Heart right ventricle (tissue), 16 donors: Measurements from ENCODE around the gene CDC42EP5. TPM values are rescaled to one million over a fixed set of nuclear protein-coding genes. Genes with fewer than 3 reads are reported as not detected.

Experiments
- ATAC-seq, 8 donors: fragments of 200-7000 bp; cut with Tn5 transposase; one replicate each; pipeline ENCODE4 v1.9.1; 2020; ENCODE audit warnings: mild to moderate bottlenecking in 8 of 8, moderate library complexity in 8 of 8, moderate number of reproducible peaks in 1 of 8
- DNase-seq, 2 donors: peaks; one replicate each; pipeline ENCODE4 v3.0.0-alpha.2; 2020
- H3K27ac ChIP-seq, 10 donors: fragments of 200-600 bp; sonication (generic) in 2 of 10; one replicate each; pipeline versions ENCODE4 v1.5.0 to v1.8.0; 2020 to 2022; ENCODE audit warnings: mild to moderate bottlenecking in 3 of 10
- H3K27me3 ChIP-seq, 7 donors: fragments of 200-600 bp; one replicate each; pipeline ENCODE4 v1.8.0; 2021 to 2022; ENCODE audit warnings: mild to moderate bottlenecking in 2 of 7
- H3K36me3 ChIP-seq, 9 donors: fragments of 200-600 bp; sonication (generic) in 1 of 9; one replicate each; pipeline versions ENCODE4 v1.5.0 to v1.8.0; 2020 to 2022; ENCODE audit warnings: mild to moderate bottlenecking in 2 of 9
- H3K4me1 ChIP-seq, 9 donors: fragments of 200-600 bp; sonication (generic) in 1 of 9; one replicate each; pipeline versions ENCODE4 v1.5.0 to v1.8.0; 2020 to 2022; ENCODE audit warnings: mild to moderate bottlenecking in 4 of 9
- H3K4me3 ChIP-seq, 10 donors: fragments of 200-600 bp; sonication (generic) in 2 of 10; one replicate each; pipeline versions ENCODE4 v1.5.0 to v1.8.0; 2020 to 2022; ENCODE audit warnings: mild to moderate bottlenecking in 7 of 10, moderate library complexity in 2 of 10
- H3K9me3 ChIP-seq, 11 donors: fragments of 200-600 bp in 10 of 11; sonication (generic) in 2 of 11; one replicate each; pipeline versions ENCODE4 v1.5.0 to v1.8.0; 2013 to 2022; ENCODE audit warnings: mild to moderate bottlenecking in 2 of 11, control low read depth in 1 of 11, moderate library complexity in 1 of 11
- WGBS, 2 donors: extraction: QIAGEN DNeasy Blood & Tissue Kit; methylation state at CpG; one replicate each; pipeline ENCODE4 v1.1.7; 2013; ENCODE audit warnings: inconsistent platforms in 1 of 2; 5-methylcytosine and 5-hydroxymethylcytosine counted together
- intact Hi-C, 10 donors: fragments of 100-400 bp; cut with DNase I; formaldehyde crosslinking; loops; one replicate each; pipeline versions ENCODE4 v1.11.1 to v1.14.2; 2022
- polyA plus RNA-seq, 2 donors: library from polyadenylated mRNA; stranded (reverse); fragments of 200-250 nt; gene quantifications; one replicate each; pipeline ENCODE4 v1.2.3, GENCODE V29; 2013
- total RNA-seq, 10 donors: library from RNA; stranded (reverse); fragmentation: NEBNext Ultra II Directional in 3 of 10; extraction: Animal tissue kit (Norgen Biotek cat#: 25700) in 3 of 10; gene quantifications; one replicate each; pipeline versions ENCODE4 v1.2.1 to v1.2.4, GENCODE V29; 2021 to 2023
- TF ChIP-seq, protein P1 (sequence below), 9 donors: fragments of 200-600 bp; sonication (generic) in 2 of 9; IDR thresholded peaks; one replicate each; pipeline versions ENCODE4 v1.5.0 to v1.8.0; 2021 to 2022; ENCODE audit warnings: antibody characterized with exemption in 9 of 9, mild to moderate bottlenecking in 5 of 9, moderate library complexity in 1 of 9
- donor health status: Arrhythmogenic right ventricular cardiomyopathy.
- donor health status: ischemic (EF 13 %, LVEDD 7.1; RV severe dilation, severe dysfunction).
- donor health status: healthy with polysubstance abuse.
- donor health status: DM: no; HTN: yes; CAD: no.
- donor health status: DM: no; HTN: no; CAD: no.
- donor health status: ischemic (EF 25% LVEDD 6.9; RV normal size, moderate dysfunction).
- donor health status: ischemic (EF 25% LVEDD 5.7; RV mildly dilated, moderate dysfunction).
- donor health status: healthy.
- donor health status: DM: yes; HTN: yes; CAD: no.
- donor health status: Ischemic cardiomyopathy.
- donor health status: ischemic (EF 35%, LVEDD 5.7; RV mildly dilated, moderate dysfunction).
- donor health status: nonischemic (EF 11% LVEDD 7.7; RV severe dilation, severe dysfunction).
- donor health status: DM: yes; HTN: yes; CAD: no.
- donor health status: PGD.
- donor health status: ischemic (EF 29% LVEDD 5.4; RV normal size, mild dysfunction).
- donor health status: nonischemic (EF 23%, LVEDD 6.1; RV moderate dilation, normal function).

The CDC42EP5 gene
- total and polyA plus RNA-seq, 12 donors, result 5.3 to 22.8 (median 10.9) TPM

DNA sequence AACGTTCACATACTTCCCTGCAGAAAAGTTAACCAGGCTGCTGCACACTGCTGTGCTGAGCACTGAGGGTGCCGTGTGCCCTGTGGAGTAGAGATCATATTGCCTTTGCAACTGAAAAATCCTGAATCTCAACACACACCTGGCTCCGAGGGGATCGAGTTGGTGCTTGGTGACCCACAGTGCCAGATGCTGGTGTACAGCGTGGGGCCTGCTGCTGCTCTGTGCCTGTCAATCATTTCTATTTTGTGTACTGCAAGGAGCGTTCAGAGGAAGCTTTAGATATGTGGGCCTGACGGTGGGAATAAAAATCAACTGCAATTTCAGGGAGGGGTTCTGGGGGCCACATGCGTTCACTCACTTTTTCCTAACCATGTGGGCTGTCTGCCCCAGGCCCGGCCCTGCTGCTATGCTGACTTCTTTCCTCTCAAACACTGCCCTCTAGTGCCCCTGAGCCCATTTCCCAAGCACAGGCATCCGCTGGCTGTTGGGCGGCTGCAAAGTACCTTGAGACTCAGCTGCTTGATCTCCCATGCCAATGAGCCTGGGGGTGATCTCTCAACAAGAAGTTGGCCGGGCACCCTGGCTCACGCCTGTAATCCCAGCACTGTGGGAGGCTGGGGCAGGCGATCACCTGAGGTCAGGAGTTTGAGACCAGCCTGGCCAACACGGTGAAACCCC, 33.8 kb downstream of the CDC42EP5 start:
- H3K36me3 ChIP-seq, result peaks cover 0 to 38% (median 7%) of the 10 kb centered on the region in 9 donors
- WGBS, 2 donors, result 60 to 65% methylated on average over 15 of the region's 15 CpGs
- ATAC-seq (peak in 6 of 8 donors; percentile 20 to 42 (median 37)), DNase-seq (no peak)
- intact Hi-C loops, result no loop called here
- peaks cover 0 to 6% (median 0%) of the 10 kb centered on the region in 7 donors for H3K27me3 ChIP-seq
- no peak overlapping the region for H3K27ac ChIP-seq
- no peak overlapping the region for H3K4me3 ChIP-seq
- peaks cover 6 to 40% (median 24%) of the 10 kb centered on the region in 9 donors for H3K4me1 ChIP-seq
- TF ChIP-seq, protein P1, sequence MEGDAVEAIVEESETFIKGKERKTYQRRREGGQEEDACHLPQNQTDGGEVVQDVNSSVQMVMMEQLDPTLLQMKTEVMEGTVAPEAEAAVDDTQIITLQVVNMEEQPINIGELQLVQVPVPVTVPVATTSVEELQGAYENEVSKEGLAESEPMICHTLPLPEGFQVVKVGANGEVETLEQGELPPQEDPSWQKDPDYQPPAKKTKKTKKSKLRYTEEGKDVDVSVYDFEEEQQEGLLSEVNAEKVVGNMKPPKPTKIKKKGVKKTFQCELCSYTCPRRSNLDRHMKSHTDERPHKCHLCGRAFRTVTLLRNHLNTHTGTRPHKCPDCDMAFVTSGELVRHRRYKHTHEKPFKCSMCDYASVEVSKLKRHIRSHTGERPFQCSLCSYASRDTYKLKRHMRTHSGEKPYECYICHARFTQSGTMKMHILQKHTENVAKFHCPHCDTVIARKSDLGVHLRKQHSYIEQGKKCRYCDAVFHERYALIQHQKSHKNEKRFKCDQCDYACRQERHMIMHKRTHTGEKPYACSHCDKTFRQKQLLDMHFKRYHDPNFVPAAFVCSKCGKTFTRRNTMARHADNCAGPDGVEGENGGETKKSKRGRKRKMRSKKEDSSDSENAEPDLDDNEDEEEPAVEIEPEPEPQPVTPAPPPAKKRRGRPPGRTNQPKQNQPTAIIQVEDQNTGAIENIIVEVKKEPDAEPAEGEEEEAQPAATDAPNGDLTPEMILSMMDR (IDR thresholded peaks at IDR 0.05), result peak in 6 of 9 donors; percentile 27 to 57 (median 48)
- H3K9me3 ChIP-seq, result no peaks in the 10 kb centered on the region

DNA sequence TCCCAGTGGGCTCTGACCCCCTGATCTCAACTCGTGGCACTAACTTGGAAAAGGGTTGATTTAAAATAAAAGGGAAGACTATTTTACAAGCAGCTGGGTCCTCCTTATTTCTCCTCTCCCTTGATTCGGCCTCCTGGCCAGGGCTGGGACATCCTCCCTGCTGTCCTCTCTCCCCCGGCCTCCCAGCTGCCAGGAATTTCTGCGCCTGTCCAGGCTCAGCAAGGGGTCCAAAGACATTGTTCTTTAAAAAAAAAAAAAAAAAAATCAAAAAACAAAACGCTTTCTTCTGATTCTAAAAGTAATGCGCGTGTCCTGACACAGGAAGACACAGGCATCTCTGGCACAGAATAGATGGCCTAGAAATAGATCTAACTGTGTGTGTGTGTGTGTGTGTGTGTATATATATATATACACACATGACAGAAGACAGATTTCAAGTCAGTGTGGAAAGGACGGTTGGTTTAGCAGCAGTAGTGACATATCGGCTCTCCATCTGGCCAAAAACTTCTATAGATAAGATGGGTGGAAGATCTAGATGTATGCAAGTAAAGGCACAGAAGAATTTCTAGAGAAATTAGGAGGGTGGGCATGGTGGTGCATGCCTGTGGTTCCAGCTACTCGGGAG, 36.4 kb downstream of the CDC42EP5 start:
- H3K9me3 ChIP-seq, result no peaks in the 10 kb centered on the region
- H3K27me3 ChIP-seq, result peaks cover 0 to 24% (median 4%) of the 10 kb centered on the region in 7 donors
- H3K27ac ChIP-seq, result peak overlapping the region in 1 of 10 donors; percentile 22
- ATAC-seq, result peak in 3 of 8 donors; percentile 13 to 41 (median 35)
- DNase-seq, result peak in 1 of 2 donors; percentile 3
- peaks cover 6 to 44% (median 25%) of the 10 kb centered on the region in 9 donors for H3K4me1 ChIP-seq
- WGBS, 2 donors, result 52 to 55% methylated on average over 10 of the region's 10 CpGs
- TF ChIP-seq, protein P1 (IDR thresholded peaks at IDR 0.05), result no peak
- H3K36me3 ChIP-seq, result peaks cover 0 to 19% (median 0%) of the 10 kb centered on the region in 9 donors
- no peak overlapping the region for H3K4me3 ChIP-seq
- intact Hi-C loops, result no loop called here

- intact Hi-C loops, result no loop called here
- peaks cover 0 to 15% (median 0%) of the 10 kb centered on the region in 9 donors for H3K36me3 ChIP-seq
- 23 to 42% methylated on average over 15 of the region's 15 CpGs for WGBS, 2 donors
- peaks cover 7 to 51% (median 28%) of the 10 kb centered on the region in 9 donors for H3K4me1 ChIP-seq
- peaks cover 0 to 28% (median 4%) of the 10 kb centered on the region in 7 donors for H3K27me3 ChIP-seq
- ATAC-seq (peak; percentile 7 to 45 (median 32)), DNase-seq (peak in 1 of 2 donors; percentile 3)
- H3K4me3 ChIP-seq, result no peak overlapping the region
- no peaks in the 10 kb centered on the region for H3K9me3 ChIP-seq
- peak overlapping the region in 1 of 10 donors; percentile 22 for H3K27ac ChIP-seq
- TF ChIP-seq, protein P1 (IDR thresholded peaks at IDR 0.05), result peak in 2 of 9 donors; percentile 13
These were observed 37.0 kb downstream of the CDC42EP5 start for GRCh38 chr19:54436031-54436523.

GRCh38 chr19:54435551-54436016, 37.5 kb downstream of the CDC42EP5 start:
- TF ChIP-seq, protein P1 (IDR thresholded peaks at IDR 0.05), result no peak
- H3K27me3 ChIP-seq, result peaks cover 0 to 33% (median 7%) of the 10 kb centered on the region in 7 donors
- intact Hi-C loops, result no loop called here
- no peak overlapping the region for H3K27ac ChIP-seq
- no peaks in the 10 kb centered on the region for H3K9me3 ChIP-seq
- H3K36me3 ChIP-seq, result peaks cover 0 to 11% (median 0%) of the 10 kb centered on the region in 9 donors
- no peak overlapping the region for H3K4me3 ChIP-seq
- WGBS, 2 donors, result 27 to 41% methylated on average over 14 to 16 of the region's 16 CpGs
- peaks cover 8 to 56% (median 33%) of the 10 kb centered on the region in 9 donors for H3K4me1 ChIP-seq
- ATAC-seq (peak in 4 of 8 donors; percentile 4 to 37 (median 6)), DNase-seq (no peak)
